A549 (cell line): ENCODE results near the gene PDCD6IP. TPM values are rescaled to one million over a fixed set of nuclear protein-coding genes. Genes with fewer than 3 reads are reported as not detected.

Experiments
- ATAC-seq, 2 experiments: fragments of 200-7000 bp in 1 of 2; fragments of >200 bp in 1 of 2; cut with Nextera tagmentation in 1 of 2; cut with Tn5 transposase in 1 of 2; 3 replicates each; pipeline versions ENCODE4 v1.8.0 to v1.9.1; 2018 to 2020; ENCODE audit warnings: mild to moderate bottlenecking in 1 of 2, moderate library complexity in 1 of 2
- CTCF ChIA-PET: fragments of 300-600 bp; sonication (Branson Sonifier 250); formaldehyde crosslinking; extraction: SDS; loops from one replicate; lab custom pipeline; 2021; ENCODE audit warnings: antibody characterized with exemption, inconsistent platforms; lab: Yijun Ruan, JAX
- POLR2A ChIA-PET: fragments of 350-600 bp; formaldehyde crosslinking; extraction: SDS; loops from one replicate; lab custom pipeline; 2021; ENCODE audit warnings: antibody characterized with exemption, inconsistent platforms; lab: Yijun Ruan, JAX
- DNase-seq, 2 experiments: peaks; one replicate each; pipeline versions ENCODE4 v3.0.0 to v3.0.0-alpha.2; 2011 to 2016; ENCODE audit warnings: low read depth in 1 of 2, low spot score in 1 of 2
- FAIRE-seq: peaks from 2 replicates; lab custom pipeline; 2011; peaks lifted over from hg19 to GRCh38; lab: Jason Lieb, UNC
- H3K27ac ChIP-seq, 2 experiments: fragments of >200 bp; sonication (Bioruptor Twin); formaldehyde crosslinking; 3 replicates each; pipeline ENCODE4 v1.5.1; 2016 to 2017
- H3K4me1 ChIP-seq: fragments of >200 bp; sonication (Bioruptor Twin); formaldehyde crosslinking; 3 replicates; pipeline ENCODE4 v1.6.1; 2016
- H3K4me2 ChIP-seq: fragments of >200 bp; sonication (Bioruptor Twin); formaldehyde crosslinking; 3 replicates; pipeline ENCODE4 v1.6.1; 2016
- H3K4me3 ChIP-seq: fragments of >200 bp; sonication (Bioruptor Twin); formaldehyde crosslinking; 3 replicates; pipeline ENCODE4 v1.5.1; 2016
- H3K9me3 ChIP-seq: fragments of >200 bp; sonication (Bioruptor Twin); formaldehyde crosslinking; 3 replicates; pipeline ENCODE4 v1.6.1; 2016
- CBX2 ChIP-seq: fragments of 200-600 bp; sonication (generic); IDR thresholded peaks from 2 replicates; pipeline ENCODE4 v1.6.1; 2016; ENCODE audit warnings: low read depth, mild to moderate bottlenecking, borderline replicate concordance
- ELK1 ChIP-seq: fragments of 150-350 bp; IDR thresholded peaks from 2 replicates; pipeline ENCODE4 v1.6.1; 2014; ENCODE audit warnings: low read depth, mild to moderate bottlenecking, low read length
- EP300 ChIP-seq, 2 experiments: fragments of >200 bp; sonication (Bioruptor Twin); formaldehyde crosslinking; IDR thresholded peaks; 2 replicates in 1 of 2; 3 replicates in 1 of 2; pipeline ENCODE4 v1.6.1; 2016 to 2017
- ESRRA ChIP-seq: fragments of 150-350 bp; IDR thresholded peaks from 2 replicates; pipeline ENCODE4 v1.6.1; 2014; ENCODE audit warnings: mild to moderate bottlenecking, low read length, borderline replicate concordance
- FOSL2 ChIP-seq, 2 experiments: fragments of 450-650 bp in 1 of 2; fragments of >200 bp in 1 of 2; sonication (Bioruptor Twin) in 1 of 2; formaldehyde crosslinking; IDR thresholded peaks; 2 replicates each; pipeline versions ENCODE4 v1.5.0 to v1.6.1; 2016 to 2020; ENCODE audit warnings: mild to moderate bottlenecking in 1 of 2, moderate library complexity in 1 of 2
- GATA3 ChIP-seq: IDR thresholded peaks from 2 replicates; pipeline ENCODE4 v1.6.1; 2012; ENCODE audit warnings: borderline replicate concordance
- HES2 ChIP-seq: fragments of >200 bp; sonication (Bioruptor Twin); formaldehyde crosslinking; IDR thresholded peaks from 2 replicates; pipeline ENCODE4 v1.6.1; 2016
- HEYL ChIP-seq: fragments of 250-450 bp; sonication (Bioruptor Pico); IDR thresholded peaks from 2 replicates; pipeline ENCODE4 v1.8.0; 2021; ENCODE audit warnings: mild to moderate bottlenecking, moderate library complexity
- HOXA7 ChIP-seq: fragments of 250-450 bp; sonication (Bioruptor Pico); IDR thresholded peaks from 2 replicates; pipeline ENCODE4 v1.5.0; 2020; ENCODE audit warnings: mild to moderate bottlenecking, moderate library complexity
- HOXB13 ChIP-seq: fragments of 250-450 bp; sonication (Bioruptor Pico); IDR thresholded peaks from 2 replicates; pipeline ENCODE4 v1.5.0; 2020; ENCODE audit warnings: low read depth, mild to moderate bottlenecking, moderate library complexity
- JUNB ChIP-seq: fragments of >200 bp; sonication (Bioruptor Twin); formaldehyde crosslinking; IDR thresholded peaks from 2 replicates; pipeline ENCODE4 v1.6.1; 2016
- MAFK ChIP-seq: fragments of 450-650 bp; IDR thresholded peaks from 2 replicates; pipeline ENCODE4 v1.6.1; 2014; ENCODE audit not compliant: partially characterized antibody
- NFE2L2 ChIP-seq: fragments of 150-350 bp; conservative IDR thresholded peaks from 2 replicates; pipeline ENCODE4 v1.6.1; 2014; ENCODE audit warnings: low read length
- POLR2AphosphoS2 ChIP-seq: conservative IDR thresholded peaks from 2 replicates; pipeline ENCODE4 v1.6.1; 2012; ENCODE audit warnings: low read length, improper control_type of control experiment, inconsistent platforms
- RNF2 ChIP-seq: fragments of 200-600 bp; sonication (generic); IDR thresholded peaks from 2 replicates; pipeline ENCODE4 v1.6.1; 2016; ENCODE audit warnings: low read depth, mild to moderate bottlenecking, antibody characterized with exemption, moderate library complexity, borderline replicate concordance
- SREBF2 ChIP-seq: fragments of 450-650 bp; IDR thresholded peaks from 2 replicates; pipeline ENCODE4 v1.6.1; 2014; ENCODE audit warnings: mild to moderate bottlenecking, moderate library complexity
- TFCP2L1 ChIP-seq: fragments of 250-450 bp; sonication (Bioruptor Pico); IDR thresholded peaks from 2 replicates; pipeline ENCODE4 v1.5.0; 2021; ENCODE audit warnings: mild to moderate bottlenecking
- ZNF302 ChIP-seq: fragments of 250-450 bp; sonication (Bioruptor Pico); IDR thresholded peaks from 2 replicates; pipeline ENCODE4 v1.9.0; 2021; ENCODE audit warnings: inconsistent platforms, mild to moderate bottlenecking, moderate library complexity
- ZSCAN20 ChIP-seq: fragments of 250-450 bp; sonication (Bioruptor Pico); IDR thresholded peaks from 2 replicates; pipeline ENCODE4 v1.8.0; 2022; ENCODE audit warnings: mild to moderate bottlenecking, moderate library complexity
- WGBS: methylation state at CpG from one replicate; pipeline ENCODE4 v1.1.6; 2017; ENCODE audit errors: missing lambda C conversion rate; 5-methylcytosine and 5-hydroxymethylcytosine counted together
- polyA plus RNA-seq, 4 experiments: library from polyadenylated mRNA; depleted of rRNA in 3 of 4; stranded (reverse); fragments of >200 nt; fragmentation: RNase III in 1 of 4; extraction: RNeasy Plus Mini Kit Qiagen cat#74134 plus additional on column Dnase treatment in 1 of 4; gene quantifications; 2 replicates in 3 of 4; 3 replicates in 1 of 4; pipeline ENCODE4 v1.2.3, GENCODE V29; 2011 to 2017
- TF ChIP-seq, protein P1 (sequence below): fragments of 250-450 bp; sonication (Bioruptor Pico); IDR thresholded peaks from 2 replicates; pipeline ENCODE4 v1.5.0; 2020; ENCODE audit warnings: low read depth, mild to moderate bottlenecking, moderate library complexity
- TF ChIP-seq, protein P2 (sequence below): fragments of >200 bp; sonication (Bioruptor Twin); formaldehyde crosslinking; IDR thresholded peaks from 3 replicates; pipeline ENCODE4 v1.6.1; 2016

Gene PDCD6IP
- polyA plus RNA-seq, 2 of the 4 experiments (the other 2 are of a cell fraction): 145 to 221 TPM

DNA sequence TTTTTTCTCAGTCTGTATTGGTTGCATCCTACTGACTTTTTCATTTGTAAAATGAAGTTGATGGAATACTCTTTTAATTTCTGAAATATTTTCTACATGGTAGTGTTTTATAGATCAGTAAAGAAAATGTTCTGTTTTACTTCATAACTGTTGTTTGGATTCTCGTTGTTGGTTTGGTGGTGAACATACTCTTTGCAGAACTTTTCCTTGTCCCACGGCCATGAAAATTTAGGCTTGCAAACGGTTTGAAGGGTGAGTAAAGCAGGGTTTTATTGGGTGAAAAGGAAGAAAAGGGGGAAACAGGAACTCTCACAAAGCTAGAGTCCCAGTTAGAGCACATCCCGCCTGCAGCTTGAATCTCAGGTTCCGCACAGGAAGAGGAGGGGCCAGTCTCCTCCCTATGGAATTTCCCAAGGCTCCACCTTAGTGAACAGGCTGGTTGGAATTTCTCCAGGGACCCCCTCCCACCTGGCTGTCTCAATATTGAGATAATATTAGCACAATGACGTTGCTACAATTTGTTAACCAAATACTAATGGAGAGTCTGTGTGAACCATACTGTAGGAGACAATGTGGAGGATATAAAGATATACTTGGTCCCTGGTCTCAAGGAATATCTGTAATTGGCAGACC is 5.6 kb downstream of the PDCD6IP start:
- Histone ChIP-seq H3K9me3 (no peaks in the 10 kb centered on the region), H3K4me1 (peaks cover 45% of the 10 kb centered on the region), H3K27ac (no peak overlapping the region), H3K4me2 (no peak overlapping the region), H3K4me3 (no peak overlapping the region)
- WGBS: 84% methylated on average over 6 of the region's 6 CpGs
- no peak for FAIRE-seq
- no peak for TF ChIP-seq TFCP2L1 (CRISPR knock-in tag)
- TF ChIP-seq FOSL2 (IDR thresholded peaks at IDR 0.05): no peak
- TF ChIP-seq FOSL2 (CRISPR knock-in tag; IDR thresholded peaks at IDR 0.05): no peak
- TF ChIP-seq, protein P1, sequence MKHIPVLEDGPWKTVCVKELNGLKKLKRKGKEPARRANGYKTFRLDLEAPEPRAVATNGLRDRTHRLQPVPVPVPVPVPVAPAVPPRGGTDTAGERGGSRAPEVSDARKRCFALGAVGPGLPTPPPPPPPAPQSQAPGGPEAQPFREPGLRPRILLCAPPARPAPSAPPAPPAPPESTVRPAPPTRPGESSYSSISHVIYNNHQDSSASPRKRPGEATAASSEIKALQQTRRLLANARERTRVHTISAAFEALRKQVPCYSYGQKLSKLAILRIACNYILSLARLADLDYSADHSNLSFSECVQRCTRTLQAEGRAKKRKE (CRISPR knock-in tag): no peak
- no peak for TF ChIP-seq NFE2L2
- no peak for TF ChIP-seq HOXB13 (CRISPR knock-in tag)
- no peak for TF ChIP-seq ZNF302
- no peak for TF ChIP-seq SREBF2
- no peak for TF ChIP-seq HES2
- TF ChIP-seq, protein P2, sequence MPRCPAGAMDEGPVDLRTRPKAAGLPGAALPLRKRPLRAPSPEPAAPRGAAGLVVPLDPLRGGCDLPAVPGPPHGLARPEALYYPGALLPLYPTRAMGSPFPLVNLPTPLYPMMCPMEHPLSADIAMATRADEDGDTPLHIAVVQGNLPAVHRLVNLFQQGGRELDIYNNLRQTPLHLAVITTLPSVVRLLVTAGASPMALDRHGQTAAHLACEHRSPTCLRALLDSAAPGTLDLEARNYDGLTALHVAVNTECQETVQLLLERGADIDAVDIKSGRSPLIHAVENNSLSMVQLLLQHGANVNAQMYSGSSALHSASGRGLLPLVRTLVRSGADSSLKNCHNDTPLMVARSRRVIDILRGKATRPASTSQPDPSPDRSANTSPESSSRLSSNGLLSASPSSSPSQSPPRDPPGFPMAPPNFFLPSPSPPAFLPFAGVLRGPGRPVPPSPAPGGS: no peak
- TF ChIP-seq JUNB: no peak
- TF ChIP-seq HEYL (CRISPR knock-in tag): no peak
- TF ChIP-seq CBX2: no peak
- no peak for TF ChIP-seq EP300 (IDR thresholded peaks at IDR 0.05)
- no peak for TF ChIP-seq ELK1
- TF ChIP-seq RNF2: no peak
- no peak for TF ChIP-seq ESRRA
- no peak for TF ChIP-seq ZSCAN20 (CRISPR knock-in tag)
- TF ChIP-seq POLR2AphosphoS2: no peak
- no peak for TF ChIP-seq GATA3
- no peak for ATAC-seq
- POLR2A ChIA-PET: no interaction called here
- CTCF ChIA-PET: interaction anchor here (0.9 kb wide), 1 partner anchor 17 kb away, joined by 3 read pairs; no protein-coding TSS in a partner anchor
- DNase-seq: no peak

GRCh38 chr3:33807191-33807590 is 8.8 kb downstream of the PDCD6IP start:
- Histone ChIP-seq H3K9me3 (no peaks in the 10 kb centered on the region), H3K4me3 (no peak overlapping the region), H3K27ac (peak overlapping the region in 1 of 2 experiments; percentile 37; a peak in 3 of 6 replicates), H3K4me2 (peak overlapping the region; percentile 38), H3K4me1 (peaks cover 30% of the 10 kb centered on the region)
- DNase-seq (no peak), FAIRE-seq (no peak), ATAC-seq (peak; percentile 40 to 43; a peak in 2 of 6 replicates)
- POLR2A ChIA-PET: interaction anchor here (2.4 kb wide), 1 partner anchor 8 kb away, joined by 10 read pairs; the partner anchor contains the start of gene PDCD6IP
- CTCF ChIA-PET: interaction anchor here (0.9 kb wide), 1 partner anchor 20 kb away, joined by 3 read pairs; no protein-coding TSS in a partner anchor
- 38% methylated on average over 2 of the region's 2 CpGs for WGBS
- no peak for TF ChIP-seq FOSL2 (IDR thresholded peaks at IDR 0.05)
- TF ChIP-seq FOSL2 (CRISPR knock-in tag; IDR thresholded peaks at IDR 0.05): no peak
- TF ChIP-seq HOXA7 (CRISPR knock-in tag): no peak
- TF ChIP-seq MAFK: peak; percentile 98
- TF ChIP-seq NFE2L2: peak; percentile 81
